HEK293T (cell line): Measurements from ENCODE around the gene PACRG.
"Not testable (repeated sequence)": the region's sequence is repeated elsewhere in the genome, so short reads cannot be mapped to it uniquely, and the experiment has no call there.

Source experiments
- CTCF ChIA-PET: fragments of 350-600 bp; formaldehyde crosslinking; extraction: SDS; loops from one replicate; lab custom pipeline; 2021; ENCODE audit warnings: antibody characterized with exemption, inconsistent platforms; lab: Yijun Ruan, JAX
- POLR2A ChIA-PET: fragments of 350-600 bp; formaldehyde crosslinking; extraction: SDS; loops from one replicate; lab custom pipeline; 2020; ENCODE audit warnings: antibody characterized with exemption, inconsistent platforms; lab: Yijun Ruan, JAX
- DNase-seq: peaks from one replicate; pipeline ENCODE4 v3.0.0; 2012; ENCODE audit warnings: mixed read lengths; ENCODE audit errors: extremely low spot score
- ARNT ChIP-seq: fragments of 450-650 bp; IDR thresholded peaks from 2 replicates; pipeline ENCODE4 v1.6.1; 2017; ENCODE audit warnings: mild to moderate bottlenecking
- BHLHE40 ChIP-seq: fragments of 450-650 bp; IDR thresholded peaks from 2 replicates; pipeline ENCODE4 v1.6.1; 2016; ENCODE audit warnings: mild to moderate bottlenecking, moderate library complexity, borderline replicate concordance
- CTBP1 ChIP-seq: fragments of 450-650 bp; IDR thresholded peaks from 2 replicates; pipeline ENCODE4 v1.6.1; 2016; ENCODE audit warnings: borderline replicate concordance
- ELF4 ChIP-seq: fragments of 450-650 bp; IDR thresholded peaks from 2 replicates; pipeline ENCODE4 v1.6.1; 2017; ENCODE audit warnings: antibody characterized with exemption
- FOXA1 ChIP-seq: fragments of 450-650 bp; IDR thresholded peaks from 2 replicates; pipeline ENCODE4 v1.6.1; 2016; ENCODE audit warnings: mild to moderate bottlenecking
- FOXK2 ChIP-seq: fragments of 450-650 bp; IDR thresholded peaks from 2 replicates; pipeline ENCODE4 v1.6.1; 2016; ENCODE audit warnings: mild to moderate bottlenecking
- FOXM1 ChIP-seq: fragments of 450-650 bp; IDR thresholded peaks from 2 replicates; pipeline ENCODE4 v1.6.1; 2017; ENCODE audit warnings: mild to moderate bottlenecking, borderline replicate concordance
- HDGF ChIP-seq: fragments of 450-650 bp; IDR thresholded peaks from 2 replicates; pipeline ENCODE4 v1.6.1; 2017; ENCODE audit warnings: antibody characterized with exemption, borderline replicate concordance
- L3MBTL2 ChIP-seq: fragments of 450-650 bp; conservative IDR thresholded peaks from 2 replicates; pipeline ENCODE4 v1.6.1; 2016; ENCODE audit warnings: mild to moderate bottlenecking
- LEF1 ChIP-seq: fragments of 450-650 bp; IDR thresholded peaks from 2 replicates; pipeline ENCODE4 v1.6.1; 2017; ENCODE audit warnings: mild to moderate bottlenecking, borderline replicate concordance
- NFRKB ChIP-seq: fragments of 450-650 bp; IDR thresholded peaks from 2 replicates; pipeline ENCODE4 v1.6.1; 2016; ENCODE audit warnings: mild to moderate bottlenecking, moderate library complexity
- SP1 ChIP-seq: fragments of 450-650 bp; IDR thresholded peaks from 2 replicates; pipeline ENCODE4 v1.6.1; 2017
- SUZ12 ChIP-seq: fragments of 450-650 bp; IDR thresholded peaks from 2 replicates; pipeline ENCODE4 v1.6.1; 2016; ENCODE audit warnings: mild to moderate bottlenecking
- TARDBP ChIP-seq: fragments of 450-650 bp; IDR thresholded peaks from 2 replicates; pipeline ENCODE4 v1.6.1; 2016
- ZNF384 ChIP-seq: fragments of 450-650 bp; IDR thresholded peaks from 2 replicates; pipeline ENCODE4 v1.6.1; 2016
- TF ChIP-seq, protein P1 (sequence below): fragments of 450-650 bp; IDR thresholded peaks from 2 replicates; pipeline ENCODE4 v1.6.1; 2016

Gene PACRG

DNA sequence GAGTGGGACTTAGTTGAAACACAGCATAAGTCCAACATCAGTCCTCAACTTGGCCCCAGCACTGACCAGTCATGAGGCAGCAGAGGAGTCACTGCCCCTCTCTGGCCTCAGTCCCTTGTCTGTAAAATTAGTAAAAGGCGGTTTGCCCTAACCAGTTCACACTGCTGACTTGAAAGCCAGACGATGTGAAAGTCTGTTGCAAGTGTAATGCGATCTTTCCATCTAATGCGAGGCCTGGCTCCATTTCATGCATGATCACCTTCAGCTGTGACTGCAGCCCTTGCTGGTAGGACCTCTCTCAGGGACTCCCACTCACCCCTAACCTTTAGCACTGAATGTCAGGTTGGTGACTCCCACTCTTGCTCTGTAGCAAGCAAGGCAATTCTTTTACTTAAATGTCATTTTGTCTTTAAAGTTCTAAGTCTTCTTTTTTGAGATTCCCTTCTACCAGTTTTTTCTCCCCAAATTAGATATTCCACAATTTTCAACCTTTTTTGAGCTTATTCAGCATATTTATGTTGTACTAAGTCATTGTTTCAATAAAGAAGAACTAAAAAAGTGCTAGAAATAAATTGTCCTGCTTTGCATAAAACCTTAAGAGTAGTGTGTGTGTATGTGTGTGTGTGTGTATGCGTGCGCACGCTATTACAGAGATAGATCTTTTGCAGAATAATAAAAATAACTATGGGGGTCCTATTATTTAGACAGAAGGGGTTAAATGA, 245.5 kb downstream of the PACRG start:
- CTCF ChIA-PET = no interaction called here
- POLR2A ChIA-PET = no interaction called here

DNA sequence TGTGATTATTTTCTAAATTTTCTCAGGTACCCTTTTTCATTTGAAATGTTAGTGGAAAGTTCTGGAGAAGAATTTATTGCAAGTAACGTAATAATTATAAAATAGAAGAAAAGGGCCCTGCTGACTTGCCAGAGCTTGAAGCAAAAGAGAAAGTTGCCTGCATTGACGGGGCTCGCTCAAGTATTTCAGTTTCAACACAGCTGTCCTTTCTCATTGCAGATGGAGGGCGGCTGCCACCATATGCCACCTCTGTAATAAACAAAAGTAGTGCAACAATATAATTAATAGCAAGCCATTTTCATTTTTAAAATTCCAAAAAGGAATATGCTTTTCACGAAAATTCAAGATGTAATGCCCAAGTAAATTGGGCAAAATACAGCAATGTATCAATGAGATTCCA, 246.2 kb downstream of the PACRG start:
- TF ChIP-seq SP1 (no peak), L3MBTL2 (no peak), FOXM1 (no peak), LEF1 (no peak), FOXA1 (no peak), SUZ12 (no peak), CTBP1 (no peak), ZNF384 (no peak), ARNT (no peak), ELF4 (no peak), TARDBP (no peak), NFRKB (no peak), BHLHE40 (no peak), FOXK2 (no peak), HDGF (no peak)
- TF ChIP-seq, protein P1, sequence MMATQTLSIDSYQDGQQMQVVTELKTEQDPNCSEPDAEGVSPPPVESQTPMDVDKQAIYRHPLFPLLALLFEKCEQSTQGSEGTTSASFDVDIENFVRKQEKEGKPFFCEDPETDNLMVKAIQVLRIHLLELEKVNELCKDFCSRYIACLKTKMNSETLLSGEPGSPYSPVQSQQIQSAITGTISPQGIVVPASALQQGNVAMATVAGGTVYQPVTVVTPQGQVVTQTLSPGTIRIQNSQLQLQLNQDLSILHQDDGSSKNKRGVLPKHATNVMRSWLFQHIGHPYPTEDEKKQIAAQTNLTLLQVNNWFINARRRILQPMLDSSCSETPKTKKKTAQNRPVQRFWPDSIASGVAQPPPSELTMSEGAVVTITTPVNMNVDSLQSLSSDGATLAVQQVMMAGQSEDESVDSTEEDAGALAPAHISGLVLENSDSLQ = no peak
- CTCF ChIA-PET = no interaction called here
- POLR2A ChIA-PET = no interaction called here
- no peak for DNase-seq

More for the DNA sequence above, 245.5 kb downstream of the PACRG start:
- DNase-seq = no peak
- TF ChIP-seq CTBP1 = no peak
- TF ChIP-seq BHLHE40 = no peak
- TF ChIP-seq ELF4 = no peak
- TF ChIP-seq FOXA1 = no peak

DNA sequence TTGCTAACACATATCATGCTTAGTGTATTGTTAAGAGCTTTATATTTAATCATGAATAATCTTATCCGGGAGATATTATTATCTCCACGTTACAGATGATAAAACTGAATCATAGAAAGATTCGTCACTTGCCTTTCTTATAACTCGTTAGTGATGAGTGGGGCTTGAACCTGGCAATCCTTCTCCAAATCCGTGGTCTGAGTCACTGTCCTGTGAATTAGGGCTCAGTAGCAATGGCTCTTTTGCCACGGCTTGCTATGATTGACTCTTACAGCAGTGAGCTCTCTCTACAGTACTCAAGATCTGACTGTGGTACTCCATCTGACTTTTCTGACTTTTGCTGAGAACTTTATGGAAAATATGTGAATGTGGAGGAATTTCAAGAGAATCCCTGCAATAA, 246.9 kb downstream of the PACRG start:
- ChIA-PET CTCF (no interaction called here), POLR2A (no interaction called here)
- TF ChIP-seq ELF4 = no peak
- TF ChIP-seq FOXK2 = no peak
- TF ChIP-seq NFRKB = no peak
- no peak for TF ChIP-seq BHLHE40
- TF ChIP-seq FOXM1 = no peak
- TF ChIP-seq ARNT = no peak
- TF ChIP-seq, protein P1 = no peak
- TF ChIP-seq HDGF = no peak
- no peak for TF ChIP-seq CTBP1
- no peak for TF ChIP-seq FOXA1
- no peak for TF ChIP-seq TARDBP
- TF ChIP-seq LEF1 = no peak
- no peak for TF ChIP-seq L3MBTL2
- no peak for TF ChIP-seq SP1
- no peak for TF ChIP-seq SUZ12
- TF ChIP-seq ZNF384 = no peak
- no peak for DNase-seq

DNA sequence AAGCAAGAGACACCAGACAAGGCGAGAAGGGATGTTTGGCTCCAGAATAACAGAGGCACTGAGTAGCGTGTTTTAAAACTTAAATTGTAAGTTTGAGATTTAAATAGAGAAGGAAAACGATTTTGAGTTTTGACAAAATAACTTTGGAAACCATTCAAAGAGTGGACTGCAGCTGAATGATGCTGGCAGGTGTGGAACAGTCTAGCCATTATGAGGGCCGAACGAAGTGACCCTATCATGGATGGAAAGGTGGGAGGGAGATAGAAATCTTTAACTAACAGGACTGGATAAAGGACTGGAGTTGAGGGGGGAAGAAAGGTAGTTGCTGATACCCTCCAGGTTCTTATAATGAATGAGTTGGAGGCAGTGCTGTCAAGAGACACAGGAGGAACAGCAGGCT, 248.4 kb downstream of the PACRG start:
- DNase-seq = no peak
- POLR2A ChIA-PET = no interaction called here
- CTCF ChIA-PET = no interaction called here
- TF ChIP-seq ARNT (no peak), FOXK2 (no peak), CTBP1 (no peak), ELF4 (no peak), LEF1 (no peak), SP1 (no peak), FOXM1 (no peak)
- TF ChIP-seq, protein P1 = no peak

DNA sequence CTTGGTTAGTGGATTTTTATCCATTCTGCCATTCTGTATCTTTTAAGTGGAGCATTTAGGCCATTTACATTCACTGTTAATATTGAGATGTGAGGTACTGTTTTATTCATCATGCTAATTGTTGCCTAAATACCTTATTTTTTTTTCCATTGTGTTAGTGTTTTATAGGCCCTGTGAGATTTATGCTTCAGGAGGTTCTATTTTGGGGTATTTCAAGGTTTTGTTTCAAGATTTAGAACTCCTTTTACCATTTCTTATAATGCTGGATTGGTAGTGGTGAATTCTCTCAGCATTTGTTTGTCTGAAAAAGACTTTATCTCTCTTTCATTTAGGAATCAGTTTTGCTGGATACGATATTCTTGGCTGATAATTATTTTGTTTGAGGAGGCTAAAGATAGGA, 255.5 kb downstream of the PACRG start:
- DNase-seq, CTCF ChIA-PET, POLR2A ChIA-PET: not testable (repeated sequence)

DNA sequence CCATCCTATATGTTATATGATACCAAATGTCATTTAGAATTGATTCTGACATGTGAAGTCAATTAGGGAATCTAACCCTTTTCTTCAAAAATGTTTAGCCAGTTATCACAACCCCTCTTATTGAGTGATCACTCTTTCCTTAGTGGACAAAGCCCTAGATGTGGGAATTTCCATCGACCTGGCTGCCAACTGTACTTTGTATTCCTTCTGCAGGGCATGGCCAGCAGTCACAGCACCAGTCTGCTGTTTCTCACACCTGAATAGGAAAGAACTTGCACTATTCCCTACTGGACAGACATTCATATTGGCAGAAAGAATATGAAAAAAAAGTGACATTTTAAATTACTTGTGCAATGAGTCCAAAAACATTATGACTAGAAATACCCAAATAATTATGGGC, 271.0 kb downstream of the PACRG start:
- no peak for DNase-seq
- ChIA-PET POLR2A (no interaction called here), CTCF (interaction anchor here (0.6 kb wide), 1 partner anchor 221 kb away, joined by 4 read pairs; no protein-coding TSS in a partner anchor)

More for the DNA sequence above, 271.0 kb downstream of the PACRG start:
- TF ChIP-seq HDGF (no peak), FOXM1 (no peak), L3MBTL2 (no peak), BHLHE40 (no peak), ZNF384 (no peak), FOXK2 (no peak), ELF4 (no peak), TARDBP (no peak)
